ENCODE data around the gene OSCP1. TPM values are rescaled to one million over a fixed set of nuclear protein-coding genes. Genes with fewer than 3 reads are reported as not detected.
A peak's percentile ranks its signal among the peaks of the same experiment; 100 is the strongest.

Gene OSCP1
- total and polyA plus RNA-seq, 2 experiments from 2014 or later: 2.2 to 2.6 TPM

GRCh38 chr1:36385410-36386264, 64.6 kb downstream of the OSCP1 start, which contains the start of gene STK40 (continued):
- TF ChIP-seq ZNF462 (CRISPR knock-in tag; IDR thresholded peaks at IDR 0.05) (no peak), CREB1 (CRISPR knock-in tag; IDR thresholded peaks at IDR 0.05; ENCODE audit: low read depth) (peak; percentile 80), ETS1 (IDR thresholded peaks at IDR 0.05) (peak; percentile 87), ZNF114 (CRISPR knock-in tag; IDR thresholded peaks at IDR 0.05) (no peak), JUNB (IDR thresholded peaks at IDR 0.05; ENCODE audit: unreplicated experiment) (no peak), NANOG (IDR thresholded peaks at IDR 0.05; ENCODE audit: borderline replicate concordance) (no peak), REST (IDR thresholded peaks at IDR 0.05; ENCODE audit: unreplicated experiment) (no peak)
